GM21381 (cell line): ENCODE measurements around the gene STRIP2.
"Not testable (repeated sequence)": the region's sequence is repeated elsewhere in the genome, so short reads cannot be mapped to it uniquely, and the experiment has no call there.

Source experiments
- ATAC-seq: cut with Tn5 transposase; IDR thresholded peaks from one replicate; pipeline ENCODE4 v1.9.1; 2021; ENCODE audit warnings: mild to moderate bottlenecking, moderate library complexity; ENCODE audit not compliant: unreplicated experiment

STRIP2 gene

GRCh38 chr7:129525225-129525862 lies 91.1 kb downstream of the STRIP2 start:
- ATAC-seq = no peak

GRCh38 chr7:129529643-129530042 lies 95.4 kb downstream of the STRIP2 start:
- ATAC-seq = no peak

GRCh38 chr7:129530795-129531391 lies 96.7 kb downstream of the STRIP2 start:
- ATAC-seq = no peak

GRCh38 chr7:129531721-129532120 lies 97.5 kb downstream of the STRIP2 start:
- ATAC-seq = no peak

GRCh38 chr7:129532375-129532774 lies 98.1 kb downstream of the STRIP2 start:
- ATAC-seq = no peak

GRCh38 chr7:129534558-129535274 lies 100.5 kb downstream of the STRIP2 start:
- ATAC-seq = not testable (repeated sequence)

GRCh38 chr7:129535896-129536295 lies 101.7 kb downstream of the STRIP2 start:
- no peak for ATAC-seq

GRCh38 chr7:129536323-129536722 lies 102.1 kb downstream of the STRIP2 start:
- ATAC-seq = no peak
